Right renal cortex interstitium (tissue), 3 donors: ENCODE data around the gene PRELID1. TPM values are rescaled to one million over a fixed set of nuclear protein-coding genes. Genes with fewer than 3 reads are reported as not detected.

Experiments
- DNase-seq, 3 donors: peaks; one replicate each; pipeline ENCODE4 v3.0.0-alpha.2; 2013; ENCODE audit warnings: low read depth in 3 of 3, low spot score in 2 of 3
- polyA plus RNA-seq, 3 donors: library from polyadenylated mRNA; unstranded; fragments of 120-200 nt; gene quantifications; one replicate each; pipeline ENCODE4 v1.2.1, GENCODE V29; 2013; ENCODE audit not compliant: insufficient read length in 3 of 3

PRELID1 gene
- polyA plus RNA-seq, 3 donors: 105 to 139 (median 112) TPM

DNA sequence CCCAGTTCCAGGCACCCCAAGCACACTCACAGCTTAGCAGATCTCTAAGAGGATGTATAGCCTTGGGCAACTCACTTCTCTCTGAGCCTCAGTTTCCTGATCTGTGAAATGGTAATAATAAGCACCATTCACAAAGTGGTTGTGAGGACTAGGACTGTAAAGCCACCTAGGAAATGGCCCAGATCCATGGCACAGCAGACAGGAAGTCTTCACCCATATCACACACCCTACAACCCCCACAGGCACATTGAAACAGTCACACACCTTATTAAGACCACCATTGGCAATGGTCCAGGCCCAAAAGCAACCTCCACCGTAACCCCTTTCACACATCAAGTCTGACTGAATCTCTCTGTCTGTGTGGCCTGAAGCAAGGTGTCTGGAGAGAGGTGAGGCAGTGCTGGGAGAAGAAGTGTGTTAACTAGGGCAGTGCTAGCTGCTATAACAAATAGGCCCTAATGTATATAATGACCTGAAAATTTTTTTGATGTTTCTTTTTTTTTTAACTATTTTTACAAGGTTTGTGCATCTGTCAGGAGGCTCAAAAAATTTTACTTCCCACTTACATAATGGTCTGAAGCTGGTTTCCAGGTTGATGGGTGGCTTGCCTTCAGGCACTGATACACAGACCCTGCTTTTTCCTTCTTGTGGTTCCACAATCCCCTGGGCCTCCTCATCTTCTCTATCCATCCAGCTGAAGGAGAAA lies 51.7 kb downstream of the PRELID1 start:
- DNase-seq: no peak

DNA sequence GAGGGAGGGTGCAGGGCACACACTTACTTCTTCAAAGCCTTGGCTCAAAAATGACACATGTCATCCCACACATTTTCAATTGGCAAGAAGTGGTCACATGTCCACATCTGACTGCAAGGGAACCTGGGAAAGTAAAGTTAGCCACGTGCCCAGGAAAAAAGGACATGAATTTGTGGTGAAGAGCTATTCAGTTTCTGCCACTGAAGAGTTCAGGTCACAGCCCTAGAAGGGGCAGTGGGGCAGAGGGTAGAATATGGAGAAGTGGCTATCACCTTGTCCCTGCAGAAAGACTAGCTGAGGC lies 52.2 kb downstream of the PRELID1 start:
- no peak for DNase-seq

Other genes with a start within 250 kb of the PRELID1 start
- 10 to 100 TPM; 48.7 to 56.4 (median 50.1) TPM for gene FGFR4, start 216.9 kb upstream of the PRELID1 start, polyA plus RNA-seq
- 10 to 100 TPM; 58.4 to 63.3 (median 59.7) TPM for gene NSD1, start 170.0 kb upstream of the PRELID1 start, polyA plus RNA-seq
- 10 to 100 TPM; 22.9 to 30.9 (median 25.7) TPM for gene RAB24, start 80 bp upstream of the PRELID1 start, polyA plus RNA-seq
- gene MXD3, start 8.1 kb downstream of the PRELID1 start, polyA plus RNA-seq: 10 to 100 TPM in 2 of 3 donors, 1 to 10 TPM in 1; 9.8 to 11.4 (median 10.5) TPM
- 100 to 1,000 TPM; 128 to 136 (median 131) TPM for gene LMAN2, start 47.9 kb downstream of the PRELID1 start, polyA plus RNA-seq
- gene RGS14, start 54.1 kb downstream of the PRELID1 start, polyA plus RNA-seq: 10 to 100 TPM; 10.5 to 15.8 (median 11.8) TPM
- 100 to 1,000 TPM; 118 to 190 (median 157) TPM for gene SLC34A1, start 80.6 kb downstream of the PRELID1 start, polyA plus RNA-seq
- under 1 TPM; 0.47 to 0.72 (median 0.67) TPM for gene PFN3, start 96.9 kb downstream of the PRELID1 start, polyA plus RNA-seq
- gene F12, start 105.8 kb downstream of the PRELID1 start, polyA plus RNA-seq: 1 to 10 TPM; 3.5 to 6.4 (median 4.6) TPM
- gene GRK6, start 122.9 kb downstream of the PRELID1 start, polyA plus RNA-seq: 10 to 100 TPM; 20.3 to 26.2 (median 23.3) TPM
- gene PRR7, start 143.0 kb downstream of the PRELID1 start, polyA plus RNA-seq: 1 to 10 TPM in 1 of 3 donors, under 1 TPM in 2; 0.95 to 1.1 (median 0.97) TPM
- gene DBN1, start 169.8 kb downstream of the PRELID1 start, polyA plus RNA-seq: 100 to 1,000 TPM; 171 to 177 (median 175) TPM
- gene PDLIM7, start 193.8 kb downstream of the PRELID1 start, polyA plus RNA-seq: 10 to 100 TPM; 62.4 to 72.7 (median 69.0) TPM
- 1 to 10 TPM; 3.3 to 4.3 (median 3.8) TPM for gene DOK3, start 206.0 kb downstream of the PRELID1 start, polyA plus RNA-seq
- 100 to 1,000 TPM in 1 of 3 donors, 10 to 100 TPM in 2; 93.0 to 105 (median 96.6) TPM for gene DDX41, start 213.2 kb downstream of the PRELID1 start, polyA plus RNA-seq